IPS-15b (cell line): ENCODE measurements around the gene TIPARP.

Source experiments
- H3K27me3 ChIP-seq: one replicate; pipeline ENCODE4 v1.6.1; 2013; ENCODE audit warnings: low read length; ENCODE audit not compliant: control insufficient read depth, insufficient read depth
- H3K36me3 ChIP-seq: one replicate; pipeline ENCODE4 v1.6.1; 2013; ENCODE audit warnings: low read length; ENCODE audit not compliant: control insufficient read depth, insufficient read depth
- H3K4me1 ChIP-seq: one replicate; pipeline ENCODE4 v1.6.1; 2013; ENCODE audit warnings: mild to moderate bottlenecking, low read length; ENCODE audit not compliant: control insufficient read depth, insufficient read depth
- H3K4me3 ChIP-seq: one replicate; pipeline ENCODE4 v1.5.1; 2013; ENCODE audit warnings: low read depth, low read length
- H3K9ac ChIP-seq: one replicate; pipeline ENCODE4 v1.6.1; 2013; ENCODE audit warnings: low read depth, mild to moderate bottlenecking, low read length
- H3K9me3 ChIP-seq: one replicate; pipeline ENCODE4 v1.6.1; 2013; ENCODE audit warnings: mild to moderate bottlenecking, low read length; ENCODE audit not compliant: control insufficient read depth, insufficient read depth

Gene TIPARP

DNA sequence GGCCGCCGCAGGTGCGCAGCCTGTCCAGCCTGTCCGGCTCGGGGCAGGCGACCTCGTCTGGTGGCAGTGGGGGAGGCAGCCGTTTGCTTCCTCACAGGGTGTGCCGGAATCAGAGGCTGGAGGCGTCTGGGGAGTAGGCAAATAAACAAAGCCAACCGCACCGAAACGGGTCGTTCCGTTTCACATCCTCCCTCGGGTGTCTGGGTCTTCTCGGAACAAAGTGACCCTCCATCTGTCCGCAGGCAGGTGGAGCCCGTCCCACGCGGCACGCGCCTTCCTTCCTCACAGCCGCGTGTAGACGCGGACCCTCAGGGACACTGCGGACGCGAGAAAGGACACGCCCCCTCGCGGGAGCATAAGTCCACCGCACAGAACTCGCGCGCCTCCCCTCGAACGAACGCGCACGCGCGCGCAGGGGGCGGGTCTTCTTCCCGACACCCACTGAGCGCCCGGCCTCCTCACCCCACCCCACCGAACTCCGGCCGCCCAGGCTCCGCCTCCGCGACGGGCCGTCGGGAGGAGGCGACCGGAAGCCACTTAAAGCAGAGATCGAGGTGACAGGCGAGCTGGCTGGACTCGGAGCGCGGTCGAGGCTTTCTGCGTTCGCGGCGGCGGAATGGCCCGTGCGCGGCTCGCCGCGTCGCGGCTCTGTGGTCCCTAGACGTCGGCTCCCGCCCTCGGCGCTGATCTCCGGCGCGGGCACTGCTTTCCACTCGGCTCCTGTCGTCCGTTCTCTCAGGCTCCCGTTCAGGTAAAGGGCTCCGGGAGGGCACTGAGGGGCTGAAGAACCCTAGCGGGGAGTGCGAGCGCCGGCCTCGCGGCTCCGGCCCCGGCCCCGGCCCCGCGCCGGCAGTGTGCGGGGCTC, at the start of gene TIPARP:
Gene TIPARP (plus strand): TSS at position 545 of the 865 bp plus-strand sequence. CDS start 3,108 bp downstream, outside the sequence.
- no peaks in the 10 kb centered on the region for H3K9me3 ChIP-seq
- H3K4me3 ChIP-seq, result peak within 1 kb of the TSS; percentile 83
- peaks cover 8% of the 10 kb centered on the region for H3K36me3 ChIP-seq
- peaks cover 8% of the 10 kb centered on the region for H3K27me3 ChIP-seq
- peak within 1 kb of the TSS; percentile 40 for H3K9ac ChIP-seq
- no peaks in the 10 kb centered on the region for H3K4me1 ChIP-seq

DNA sequence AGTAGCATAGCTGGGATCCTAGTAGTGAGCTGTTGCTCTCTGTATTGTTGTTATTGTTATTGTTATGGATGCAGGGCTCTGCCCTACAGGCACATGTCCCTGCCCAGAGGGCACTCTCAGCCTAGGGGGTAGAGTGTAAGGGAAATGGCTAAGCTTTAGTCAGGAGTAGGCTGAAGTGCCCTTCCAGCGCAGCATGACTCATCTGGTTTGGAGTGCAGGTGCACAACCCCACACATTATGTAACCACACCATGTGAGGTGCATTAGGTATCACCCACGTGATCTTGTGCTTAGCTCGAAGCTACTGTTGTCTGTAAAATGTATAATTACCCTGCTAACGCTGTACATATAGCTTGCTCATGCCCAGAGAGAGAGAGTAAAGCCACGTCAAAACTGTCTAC, 48.3 kb upstream of the TIPARP start:
- no peak overlapping the region for H3K4me3 ChIP-seq
- H3K9me3 ChIP-seq, result no peaks in the 10 kb centered on the region
- no peaks in the 10 kb centered on the region for H3K36me3 ChIP-seq
- peaks cover 4% of the 10 kb centered on the region for H3K4me1 ChIP-seq
- H3K9ac ChIP-seq, result no peak overlapping the region
- H3K27me3 ChIP-seq, result no peaks in the 10 kb centered on the region

GRCh38 chr3:156627946-156628569, 46.3 kb upstream of the TIPARP start:
- no peak overlapping the region for H3K4me3 ChIP-seq
- no peaks in the 10 kb centered on the region for H3K27me3 ChIP-seq
- H3K9ac ChIP-seq, result no peak overlapping the region
- H3K36me3 ChIP-seq, result no peaks in the 10 kb centered on the region
- H3K4me1 ChIP-seq, result peaks cover 4% of the 10 kb centered on the region
- no peaks in the 10 kb centered on the region for H3K9me3 ChIP-seq

DNA sequence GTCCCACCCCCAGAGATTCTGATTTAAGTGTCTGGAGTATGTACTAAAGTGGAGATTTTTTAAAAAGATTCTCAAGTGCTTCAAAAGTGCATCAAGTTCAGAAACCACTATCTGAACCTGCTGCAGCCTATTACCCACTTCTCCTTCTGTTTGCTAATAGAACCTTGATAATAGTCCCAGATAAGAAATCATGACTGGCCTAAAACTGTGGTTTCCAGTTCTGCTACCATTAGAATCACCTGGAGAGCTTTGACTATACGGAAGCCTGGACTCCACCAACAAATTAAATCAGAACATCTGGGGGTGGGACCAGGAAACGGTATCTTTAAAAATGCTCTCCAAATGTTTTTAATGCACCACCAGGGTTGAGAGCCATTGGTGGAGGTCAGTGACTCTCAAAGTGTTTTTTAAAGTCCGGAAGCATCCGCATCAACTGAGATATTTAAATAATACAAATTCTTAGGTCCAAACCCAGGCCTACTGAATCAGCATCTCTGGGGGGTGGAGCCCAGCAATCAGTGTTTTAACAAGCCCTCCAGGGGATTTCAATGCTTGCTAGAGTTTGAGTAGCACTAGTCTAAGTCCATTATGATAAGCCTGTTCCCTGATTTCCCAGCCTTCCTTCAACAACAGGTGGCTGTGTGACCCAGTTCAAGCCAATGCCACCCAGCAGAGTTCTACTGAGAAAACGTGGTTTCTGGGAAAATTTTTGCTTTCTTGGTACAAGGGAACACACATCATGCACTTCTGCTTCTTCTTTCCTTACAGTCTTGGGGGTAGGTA, 45.4 kb upstream of the TIPARP start:
- H3K9ac ChIP-seq, result no peak overlapping the region
- H3K9me3 ChIP-seq, result no peaks in the 10 kb centered on the region
- H3K4me1 ChIP-seq, result peaks cover 4% of the 10 kb centered on the region
- H3K27me3 ChIP-seq, result no peaks in the 10 kb centered on the region
- no peaks in the 10 kb centered on the region for H3K36me3 ChIP-seq
- no peak overlapping the region for H3K4me3 ChIP-seq

GRCh38 chr3:156630081-156630772, 44.2 kb upstream of the TIPARP start:
- Histone ChIP-seq H3K4me3 (no peak overlapping the region), H3K27me3 (no peaks in the 10 kb centered on the region), H3K4me1 (peaks cover 4% of the 10 kb centered on the region), H3K9ac (no peak overlapping the region), H3K9me3 (no peaks in the 10 kb centered on the region), H3K36me3 (no peaks in the 10 kb centered on the region)

GRCh38 chr3:156630773-156631093, 43.7 kb upstream of the TIPARP start:
- H3K4me3 ChIP-seq, result no peak overlapping the region
- H3K27me3 ChIP-seq, result no peaks in the 10 kb centered on the region
- H3K9ac ChIP-seq, result no peak overlapping the region
- H3K9me3 ChIP-seq, result no peaks in the 10 kb centered on the region
- H3K4me1 ChIP-seq, result peaks cover 4% of the 10 kb centered on the region
- no peaks in the 10 kb centered on the region for H3K36me3 ChIP-seq

GRCh38 chr3:156631323-156631722, 43.1 kb upstream of the TIPARP start:
- H3K4me3 ChIP-seq, result no peak overlapping the region
- H3K9ac ChIP-seq, result no peak overlapping the region
- H3K9me3 ChIP-seq, result no peaks in the 10 kb centered on the region
- H3K4me1 ChIP-seq, result peaks cover 4% of the 10 kb centered on the region
- no peaks in the 10 kb centered on the region for H3K36me3 ChIP-seq
- H3K27me3 ChIP-seq, result no peaks in the 10 kb centered on the region

DNA sequence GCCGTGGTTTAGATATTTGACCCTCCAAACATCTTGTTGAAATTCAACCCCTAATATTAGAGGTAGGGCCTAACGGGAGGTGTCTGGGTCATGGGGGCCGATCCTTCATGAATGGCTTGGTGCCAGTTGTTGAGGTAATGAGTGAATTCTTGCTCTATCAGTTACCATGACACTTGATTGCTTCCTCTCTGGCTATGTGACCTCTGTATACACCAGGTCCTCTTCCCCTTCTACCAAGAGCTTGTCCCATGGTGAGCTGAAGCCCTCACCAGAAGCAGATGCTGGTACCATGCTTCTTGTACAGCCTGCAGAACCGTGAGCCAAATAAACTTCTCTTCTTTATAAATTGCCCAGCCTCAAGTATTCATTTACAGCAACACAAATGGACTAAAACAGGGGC, 41.8 kb upstream of the TIPARP start:
- no peaks in the 10 kb centered on the region for H3K36me3 ChIP-seq

GRCh38 chr3:156633335-156633734, 41.1 kb upstream of the TIPARP start:
- H3K27me3 ChIP-seq, result no peaks in the 10 kb centered on the region
- peaks cover 4% of the 10 kb centered on the region for H3K4me1 ChIP-seq
- no peaks in the 10 kb centered on the region for H3K36me3 ChIP-seq
- H3K4me3 ChIP-seq, result no peak overlapping the region
- H3K9me3 ChIP-seq, result no peaks in the 10 kb centered on the region
- H3K9ac ChIP-seq, result no peak overlapping the region

More for the DNA sequence above, 41.8 kb upstream of the TIPARP start:
- Histone ChIP-seq H3K9ac (no peak overlapping the region), H3K9me3 (no peaks in the 10 kb centered on the region), H3K27me3 (no peaks in the 10 kb centered on the region), H3K4me3 (no peak overlapping the region), H3K4me1 (peaks cover 4% of the 10 kb centered on the region)

DNA sequence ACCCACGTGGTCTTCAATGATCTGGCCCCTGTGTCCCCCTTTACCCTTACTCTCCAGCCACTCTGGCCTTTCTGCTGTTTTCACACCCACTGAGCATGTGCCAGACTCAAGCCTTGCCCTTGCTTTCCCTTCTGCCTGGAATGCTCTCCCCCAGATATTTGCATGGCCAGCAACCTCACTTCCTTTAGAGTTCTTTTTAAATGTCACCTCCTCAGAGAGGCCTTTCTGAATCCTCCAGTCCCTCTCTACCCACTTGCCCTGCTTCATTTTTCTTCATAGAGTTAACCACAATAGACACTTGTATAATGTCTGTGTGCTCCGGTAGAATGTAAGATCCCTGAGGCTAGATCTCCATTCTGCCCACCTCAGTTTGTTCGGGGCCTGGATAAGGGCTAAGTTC, 39.4 kb upstream of the TIPARP start:
- H3K4me3 ChIP-seq, result no peak overlapping the region
- H3K36me3 ChIP-seq, result no peaks in the 10 kb centered on the region
- H3K9me3 ChIP-seq, result no peaks in the 10 kb centered on the region
- peaks cover 4% of the 10 kb centered on the region for H3K4me1 ChIP-seq
- H3K27me3 ChIP-seq, result no peaks in the 10 kb centered on the region
- no peak overlapping the region for H3K9ac ChIP-seq

GRCh38 chr3:156635973-156636372, 38.4 kb upstream of the TIPARP start:
- Histone ChIP-seq H3K4me3 (no peak overlapping the region), H3K9me3 (no peaks in the 10 kb centered on the region), H3K27me3 (no peaks in the 10 kb centered on the region), H3K9ac (no peak overlapping the region), H3K36me3 (no peaks in the 10 kb centered on the region), H3K4me1 (no peaks in the 10 kb centered on the region)
